HUES64 (cell line): ENCODE measurements around the gene MVK.

Experiments
- H3K27ac ChIP-seq: 2 replicates; pipeline ENCODE4 v1.7.0; 2013; ENCODE audit warnings: low read depth, low read length, inconsistent platforms
- H3K27me3 ChIP-seq: 2 replicates; pipeline ENCODE4 v1.6.1; 2013; ENCODE audit warnings: mild to moderate bottlenecking, low read length; ENCODE audit not compliant: insufficient read depth
- H3K36me3 ChIP-seq: 2 replicates; pipeline ENCODE4 v1.6.1; 2013; ENCODE audit warnings: mild to moderate bottlenecking, low read length; ENCODE audit not compliant: insufficient read depth
- H3K4me1 ChIP-seq: 2 replicates; pipeline ENCODE4 v1.6.1; 2013; ENCODE audit warnings: mild to moderate bottlenecking, low read length, moderate library complexity; ENCODE audit not compliant: insufficient read depth
- H3K4me3 ChIP-seq: 2 replicates; pipeline ENCODE4 v1.5.1; 2013; ENCODE audit warnings: mild to moderate bottlenecking, low read length, moderate library complexity
- H3K9ac ChIP-seq: 2 replicates; pipeline ENCODE4 v1.6.1; 2013; ENCODE audit warnings: mild to moderate bottlenecking, low read depth, low read length
- H3K9me3 ChIP-seq: 2 replicates; pipeline ENCODE4 v1.6.1; 2013; ENCODE audit warnings: low read depth, low read length; ENCODE audit not compliant: insufficient read depth
- WGBS: fragments of 150-250, 120-280 bp; methylation state at CpG from one replicate; pipeline ENCODE4 v1.1.7; 2013; ENCODE audit warnings: missing lambda C conversion rate; 5-methylcytosine and 5-hydroxymethylcytosine counted together

MVK gene

DNA sequence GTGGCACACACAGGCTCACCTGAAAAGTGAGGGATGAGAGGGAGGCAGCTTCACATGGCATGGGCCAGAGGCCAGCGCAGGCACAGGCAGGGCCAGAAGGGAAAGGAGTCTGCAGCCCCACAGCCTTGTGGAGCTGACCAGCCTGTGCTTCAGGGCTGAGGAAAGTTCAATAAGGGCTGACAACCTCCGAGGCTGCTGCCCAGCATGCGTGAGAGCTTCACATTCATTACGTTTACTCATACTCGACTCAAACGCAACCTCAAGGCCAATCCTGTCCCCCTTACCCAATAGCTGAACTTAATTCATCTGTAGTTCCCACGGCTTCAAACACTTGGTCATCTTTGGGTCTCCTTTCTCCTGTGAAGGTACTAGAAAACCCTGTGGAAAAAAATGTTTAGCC, 5.1 kb upstream of the MVK start:
- Histone ChIP-seq H3K9ac (no peak overlapping the region), H3K9me3 (no peaks in the 10 kb centered on the region), H3K36me3 (peaks cover 50% of the 10 kb centered on the region), H3K4me3 (no peak overlapping the region), H3K27me3 (no peaks in the 10 kb centered on the region), H3K4me1 (peaks cover 4% of the 10 kb centered on the region; the same call in 1 of the 2 replicates), H3K27ac (no peak overlapping the region)
- 93% methylated on average over 7 of the region's 7 CpGs for WGBS

DNA sequence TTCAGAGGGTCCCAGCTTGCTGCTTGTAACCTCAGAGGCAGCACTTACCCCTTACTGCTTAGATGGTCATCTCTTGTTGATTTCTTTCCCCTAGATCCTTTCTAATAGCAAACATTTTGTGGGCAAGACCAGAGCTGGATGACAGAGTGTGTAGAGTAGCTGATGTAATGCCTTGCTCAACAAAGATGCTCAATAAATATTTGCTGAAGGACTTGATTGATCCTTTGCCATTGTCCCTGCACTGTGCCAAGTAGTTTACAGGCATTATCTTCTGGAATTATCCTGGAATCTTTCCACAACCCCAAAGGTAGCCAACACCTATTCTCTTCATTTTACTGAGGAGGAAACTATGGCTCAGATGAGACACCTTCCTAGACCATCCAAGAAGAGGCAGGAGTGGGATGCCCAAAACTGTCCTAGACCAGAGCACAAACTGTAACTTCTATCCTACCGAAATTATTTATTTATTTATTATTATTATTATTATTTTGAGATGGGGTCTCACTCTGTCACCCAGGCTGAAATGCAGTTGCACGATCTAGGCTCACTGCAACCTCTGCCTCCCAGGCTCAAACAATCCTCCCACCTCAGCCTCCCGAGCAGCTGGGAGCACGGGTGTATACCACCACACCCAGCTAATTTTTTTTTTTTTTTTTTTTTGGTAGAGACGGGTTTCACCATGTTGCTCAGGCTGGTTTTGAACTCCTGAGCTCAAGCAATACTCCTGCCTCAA, 1.7 kb upstream of the MVK start:
- Histone ChIP-seq H3K27me3 (no peaks in the 10 kb centered on the region), H3K4me1 (peaks cover 8% of the 10 kb centered on the region), H3K9me3 (no peaks in the 10 kb centered on the region), H3K36me3 (peaks cover 47% of the 10 kb centered on the region), H3K9ac (no peak overlapping the region), H3K4me3 (no peak overlapping the region), H3K27ac (no peak overlapping the region)
- 93% methylated on average over 4 of the region's 5 CpGs for WGBS

DNA sequence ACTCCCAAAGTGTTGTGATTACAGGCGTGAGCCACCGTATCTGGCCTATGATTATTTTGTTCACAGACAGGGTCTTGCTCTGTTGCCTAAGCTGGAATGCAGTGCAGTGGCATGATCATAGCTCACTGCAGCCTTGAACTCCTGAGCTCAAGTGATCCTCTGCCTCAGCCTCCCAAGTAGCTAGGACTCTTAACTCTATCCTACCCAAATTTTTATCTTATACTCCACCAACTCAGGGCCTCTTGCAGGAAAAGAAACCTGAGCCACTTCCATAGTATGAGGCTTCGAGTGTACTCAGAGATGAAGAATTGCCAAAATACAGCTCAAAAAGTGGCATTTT, 1.1 kb upstream of the MVK start:
- H3K27me3 ChIP-seq: no peaks in the 10 kb centered on the region
- H3K9me3 ChIP-seq: no peaks in the 10 kb centered on the region
- peak overlapping the region; percentile 73 for H3K4me3 ChIP-seq
- peaks cover 47% of the 10 kb centered on the region for H3K36me3 ChIP-seq
- H3K9ac ChIP-seq: no peak overlapping the region
- H3K4me1 ChIP-seq: peaks cover 8% of the 10 kb centered on the region
- H3K27ac ChIP-seq: no peak overlapping the region
- WGBS: 98% methylated on average over 3 of the region's 3 CpGs

DNA sequence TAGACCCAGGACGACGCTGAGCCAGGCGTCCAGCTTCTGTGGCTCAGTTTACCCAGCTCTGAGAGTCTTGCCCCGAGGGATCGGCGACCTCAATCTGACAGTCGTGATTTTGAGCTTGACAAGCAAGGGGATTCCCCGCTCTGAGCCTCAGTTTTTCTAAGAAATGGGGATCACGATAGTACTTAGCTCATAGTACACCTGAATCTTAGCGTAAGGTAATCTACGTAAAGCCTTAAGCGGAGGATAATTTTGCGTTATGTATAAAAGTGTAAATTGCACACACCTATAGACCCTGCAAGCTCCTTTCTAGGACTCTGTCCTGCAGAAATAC, 285 bp downstream of the MVK start:
- Histone ChIP-seq H3K27me3 (no peaks in the 10 kb centered on the region), H3K36me3 (peaks cover 50% of the 10 kb centered on the region), H3K4me3 (peak overlapping the region; percentile 81), H3K4me1 (peaks cover 8% of the 10 kb centered on the region), H3K9ac (peak overlapping the region; percentile 61), H3K9me3 (no peaks in the 10 kb centered on the region), H3K27ac (no peak overlapping the region)
- 1% methylated on average over 13 of the region's 13 CpGs for WGBS

DNA sequence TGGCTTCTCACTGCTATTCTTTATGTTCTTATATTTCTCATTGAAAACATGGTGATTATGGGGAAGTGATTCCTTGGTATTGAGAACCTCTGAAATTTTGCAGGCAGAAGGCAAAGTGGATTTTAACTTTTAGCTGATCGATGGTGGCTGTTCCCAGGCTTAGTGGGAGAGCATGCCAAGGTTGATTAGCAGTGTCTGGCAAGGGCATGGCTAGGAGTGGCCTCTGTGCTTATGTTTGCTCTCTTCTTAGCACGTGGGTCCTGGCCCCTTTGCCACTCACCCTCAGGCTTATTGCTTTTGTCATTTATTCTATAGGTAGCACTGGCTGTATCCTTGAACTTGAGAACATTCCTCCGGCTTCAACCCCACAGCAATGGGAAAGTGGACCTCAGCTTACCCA, 2.1 kb downstream of the MVK start:
- 92% methylated on average over 3 of the region's 3 CpGs for WGBS
- no peak overlapping the region for H3K4me3 ChIP-seq
- H3K36me3 ChIP-seq: peaks cover 58% of the 10 kb centered on the region
- no peak overlapping the region for H3K27ac ChIP-seq
- peaks cover 8% of the 10 kb centered on the region for H3K4me1 ChIP-seq
- H3K9ac ChIP-seq: no peak overlapping the region
- no peaks in the 10 kb centered on the region for H3K27me3 ChIP-seq
- H3K9me3 ChIP-seq: no peaks in the 10 kb centered on the region

DNA sequence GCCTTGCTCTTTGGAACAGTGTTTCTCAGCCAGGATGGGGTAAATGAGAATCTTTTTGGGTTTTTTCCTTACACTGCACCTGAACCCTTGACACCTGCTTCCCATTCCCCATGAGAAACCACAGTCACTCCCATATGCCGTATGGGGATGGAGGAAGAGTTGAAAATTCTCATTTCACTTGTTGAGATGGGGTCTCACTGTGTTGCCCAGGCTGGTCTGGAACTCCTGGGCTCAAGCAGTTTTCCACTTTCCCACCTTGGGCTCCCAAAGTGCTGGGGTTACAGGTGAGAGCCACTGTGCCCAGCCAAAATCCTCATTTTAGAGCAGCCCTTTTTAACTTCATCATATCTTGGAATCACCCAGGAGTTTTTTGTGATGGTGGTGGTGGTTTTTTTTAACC, 3.7 kb downstream of the MVK start:
- no peaks in the 10 kb centered on the region for H3K27me3 ChIP-seq
- no peak overlapping the region for H3K27ac ChIP-seq
- H3K9me3 ChIP-seq: no peaks in the 10 kb centered on the region
- no peak overlapping the region for H3K4me3 ChIP-seq
- H3K36me3 ChIP-seq: peaks cover 68% of the 10 kb centered on the region
- no peak overlapping the region for H3K9ac ChIP-seq
- 100% methylated on average over 1 of the region's 1 CpG for WGBS
- H3K4me1 ChIP-seq: peaks cover 8% of the 10 kb centered on the region

DNA sequence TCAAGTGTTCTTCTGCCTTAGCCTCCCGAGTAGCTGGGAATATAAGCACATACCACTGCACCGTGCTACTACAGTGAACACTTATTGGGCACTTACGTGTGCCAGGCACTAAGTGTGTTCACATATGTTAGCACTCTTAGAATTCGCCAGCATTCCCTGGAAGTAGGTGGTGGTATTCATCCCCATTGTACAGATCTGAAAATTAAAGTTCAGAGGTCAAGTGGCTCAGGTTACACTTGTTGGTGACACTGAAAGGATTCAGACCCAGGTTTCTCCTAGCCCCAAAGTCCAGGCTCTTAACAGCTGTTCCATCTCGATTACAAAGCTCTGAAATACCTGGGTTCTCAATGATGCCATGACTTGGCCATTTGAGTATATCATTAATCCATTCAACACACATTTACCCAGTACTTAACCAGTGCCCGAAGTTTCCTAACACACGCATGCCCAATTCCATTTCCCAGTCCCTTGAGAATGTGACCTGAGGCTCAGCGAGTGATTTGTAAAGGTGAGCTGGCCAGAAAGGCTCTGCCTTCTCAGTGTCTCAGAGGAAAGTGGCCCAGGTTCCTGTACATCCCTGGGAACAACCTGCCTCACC, 4.8 kb downstream of the MVK start:
- Histone ChIP-seq H3K27ac (no peak overlapping the region), H3K9ac (no peak overlapping the region), H3K36me3 (peaks cover 68% of the 10 kb centered on the region), H3K4me3 (no peak overlapping the region), H3K27me3 (no peaks in the 10 kb centered on the region), H3K4me1 (peaks cover 4% of the 10 kb centered on the region; the same call in 1 of the 2 replicates), H3K9me3 (no peaks in the 10 kb centered on the region)
- 91% methylated on average over 8 of the region's 8 CpGs for WGBS

DNA sequence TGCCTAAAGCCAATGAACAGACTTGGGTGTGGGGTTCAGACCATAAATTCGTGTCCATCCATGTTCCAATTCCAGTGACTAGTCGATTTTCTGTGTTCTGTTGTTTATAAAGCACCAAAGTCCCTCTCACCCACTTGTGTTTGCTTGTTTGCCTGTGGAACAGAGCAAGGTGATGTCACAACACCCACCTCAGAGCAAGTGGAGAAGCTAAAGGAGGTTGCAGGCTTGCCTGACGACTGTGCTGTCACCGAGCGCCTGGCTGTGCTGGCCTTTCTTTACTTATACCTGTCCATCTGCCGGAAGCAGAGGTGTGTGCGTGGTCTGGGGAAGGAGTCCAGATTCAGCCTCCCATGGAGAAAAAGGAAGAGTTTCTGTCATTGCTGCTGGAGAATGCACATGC, 6.0 kb downstream of the MVK start:
- H3K36me3 ChIP-seq: peaks cover 78% of the 10 kb centered on the region
- no peak overlapping the region for H3K4me3 ChIP-seq
- H3K9me3 ChIP-seq: no peaks in the 10 kb centered on the region
- H3K27ac ChIP-seq: no peak overlapping the region
- H3K4me1 ChIP-seq: no peaks in the 10 kb centered on the region
- no peaks in the 10 kb centered on the region for H3K27me3 ChIP-seq
- no peak overlapping the region for H3K9ac ChIP-seq
- 90% methylated on average over 7 of the region's 7 CpGs for WGBS

DNA sequence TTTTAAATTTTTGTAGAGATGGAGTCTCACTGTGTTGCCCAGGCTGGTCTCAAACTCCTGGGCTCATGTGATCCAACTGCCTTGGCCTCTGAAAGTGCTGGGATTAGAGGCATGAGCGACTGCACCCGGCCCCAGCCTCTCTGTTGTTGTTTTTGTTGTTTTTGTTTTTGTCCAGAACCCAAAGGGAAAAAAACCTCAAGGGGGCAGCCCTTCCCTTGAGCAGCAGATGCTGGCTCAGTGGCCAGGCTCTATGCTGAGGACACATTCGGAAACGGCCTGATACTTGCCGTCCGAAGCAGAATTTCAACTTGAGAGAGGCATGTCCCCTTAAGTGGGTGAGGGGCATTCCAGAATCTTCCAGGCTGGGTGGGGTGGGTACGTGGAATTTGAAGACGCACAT, 6.7 kb downstream of the MVK start:
- H3K4me3 ChIP-seq: no peak overlapping the region
- no peak overlapping the region for H3K27ac ChIP-seq
- no peaks in the 10 kb centered on the region for H3K27me3 ChIP-seq
- H3K9me3 ChIP-seq: no peaks in the 10 kb centered on the region
- no peaks in the 10 kb centered on the region for H3K4me1 ChIP-seq
- 93% methylated on average over 8 of the region's 8 CpGs for WGBS
- H3K9ac ChIP-seq: no peak overlapping the region
- H3K36me3 ChIP-seq: peaks cover 73% of the 10 kb centered on the region

DNA sequence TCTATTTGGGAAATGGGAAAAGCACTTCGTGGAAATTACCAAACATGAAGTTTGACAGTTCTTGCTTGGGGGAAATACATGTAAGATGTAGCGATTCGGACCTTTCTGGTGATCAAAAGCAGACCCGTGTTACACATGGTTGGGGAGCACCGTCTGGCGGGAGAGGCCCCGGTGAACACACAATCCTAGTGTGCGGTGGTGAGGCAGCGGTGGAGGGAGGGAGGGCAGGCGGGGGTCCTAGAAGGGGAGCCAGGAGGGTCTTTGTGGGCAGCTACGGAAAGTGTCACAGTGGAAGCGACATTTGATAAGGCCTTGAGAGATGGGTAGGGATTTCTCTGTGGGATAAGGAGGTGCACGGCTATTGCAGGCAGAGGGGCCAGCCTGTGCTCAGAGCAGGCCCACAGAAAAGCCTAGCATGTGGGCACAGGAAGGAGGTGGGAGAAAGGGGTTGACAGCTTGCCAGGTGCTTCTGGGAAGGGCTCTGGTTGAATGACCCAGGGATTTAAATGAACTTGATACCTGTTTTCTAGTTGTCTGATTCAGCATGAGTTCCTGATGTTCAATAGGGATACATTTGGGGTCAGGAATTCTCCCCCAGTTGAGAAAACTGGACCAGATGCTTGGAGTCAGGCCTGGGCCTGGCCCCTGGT, 7.2 kb downstream of the MVK start:
- H3K9me3 ChIP-seq: no peaks in the 10 kb centered on the region
- WGBS: 93% methylated on average over 13 of the region's 13 CpGs
- H3K4me1 ChIP-seq: no peaks in the 10 kb centered on the region
- H3K9ac ChIP-seq: no peak overlapping the region
- H3K36me3 ChIP-seq: peaks cover 68% of the 10 kb centered on the region
- H3K4me3 ChIP-seq: no peak overlapping the region
- no peaks in the 10 kb centered on the region for H3K27me3 ChIP-seq
- no peak overlapping the region for H3K27ac ChIP-seq

DNA sequence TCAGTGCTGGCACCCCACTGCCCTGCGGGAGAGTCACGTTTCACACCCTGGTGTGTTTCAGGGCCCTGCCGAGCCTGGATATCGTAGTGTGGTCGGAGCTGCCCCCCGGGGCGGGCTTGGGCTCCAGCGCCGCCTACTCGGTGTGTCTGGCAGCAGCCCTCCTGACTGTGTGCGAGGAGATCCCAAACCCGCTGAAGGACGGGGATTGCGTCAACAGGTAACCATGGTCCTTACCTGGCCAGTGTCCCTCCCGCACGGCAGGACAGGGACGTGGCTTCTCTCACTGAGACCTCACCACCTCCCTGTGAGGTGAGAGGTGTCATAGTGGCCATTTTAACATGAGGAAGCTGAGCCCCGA, 7.7 kb downstream of the MVK start:
- Histone ChIP-seq H3K9me3 (no peaks in the 10 kb centered on the region), H3K4me3 (no peak overlapping the region), H3K27ac (no peak overlapping the region), H3K9ac (no peak overlapping the region), H3K36me3 (peaks cover 68% of the 10 kb centered on the region), H3K27me3 (no peaks in the 10 kb centered on the region), H3K4me1 (no peaks in the 10 kb centered on the region)
- WGBS: 95% methylated on average over 18 of the region's 18 CpGs
